Chondrocyte (in vitro differentiated cells): ENCODE results near the gene LCN2. TPM values are rescaled to one million over a fixed set of nuclear protein-coding genes. Genes with fewer than 3 reads are reported as not detected.

Experiments
- DNase-seq: peaks from one replicate; pipeline ENCODE4 v3.0.0; 2021; ENCODE audit warnings: mixed read lengths, low spot score
- H3K27ac Mint-ChIP-seq: one replicate; pipeline ENCODE4 v1.8.0; 2021; ENCODE audit warnings: mild to moderate bottlenecking, moderate library complexity, mixed read lengths; ENCODE audit not compliant: unreplicated experiment
- H3K27me3 Mint-ChIP-seq: 2 replicates; pipeline ENCODE4 v1.8.0; 2021; ENCODE audit warnings: low read depth, mixed read lengths
- H3K36me3 Mint-ChIP-seq: 2 replicates; pipeline ENCODE4 v1.8.0; 2021; ENCODE audit warnings: low read depth, mixed read lengths
- H3K4me1 Mint-ChIP-seq: 2 replicates; pipeline ENCODE4 v1.8.0; 2021; ENCODE audit warnings: low read depth, mild to moderate bottlenecking, mixed read lengths
- H3K4me3 Mint-ChIP-seq: one replicate; pipeline ENCODE4 v1.8.0; 2021; ENCODE audit warnings: mild to moderate bottlenecking, moderate library complexity, mixed read lengths; ENCODE audit not compliant: unreplicated experiment
- H3K9me3 Mint-ChIP-seq: 2 replicates; pipeline ENCODE4 v1.8.0; 2021; ENCODE audit warnings: low read depth, mixed read lengths
- total RNA-seq: library from RNA; stranded (reverse); gene quantifications from 3 replicates; pipeline ENCODE4 v1.2.1, GENCODE V29; 2021
- TF ChIP-seq, protein P1 (sequence below): fragments of 200-600 bp; sonication (generic); IDR thresholded peaks from 2 replicates; pipeline ENCODE4 v1.5.0; 2021; ENCODE audit warnings: antibody characterized with exemption, mild to moderate bottlenecking, moderate library complexity

The LCN2 gene
- total RNA-seq, 1 donor from 2014 or later = not detected

DNA sequence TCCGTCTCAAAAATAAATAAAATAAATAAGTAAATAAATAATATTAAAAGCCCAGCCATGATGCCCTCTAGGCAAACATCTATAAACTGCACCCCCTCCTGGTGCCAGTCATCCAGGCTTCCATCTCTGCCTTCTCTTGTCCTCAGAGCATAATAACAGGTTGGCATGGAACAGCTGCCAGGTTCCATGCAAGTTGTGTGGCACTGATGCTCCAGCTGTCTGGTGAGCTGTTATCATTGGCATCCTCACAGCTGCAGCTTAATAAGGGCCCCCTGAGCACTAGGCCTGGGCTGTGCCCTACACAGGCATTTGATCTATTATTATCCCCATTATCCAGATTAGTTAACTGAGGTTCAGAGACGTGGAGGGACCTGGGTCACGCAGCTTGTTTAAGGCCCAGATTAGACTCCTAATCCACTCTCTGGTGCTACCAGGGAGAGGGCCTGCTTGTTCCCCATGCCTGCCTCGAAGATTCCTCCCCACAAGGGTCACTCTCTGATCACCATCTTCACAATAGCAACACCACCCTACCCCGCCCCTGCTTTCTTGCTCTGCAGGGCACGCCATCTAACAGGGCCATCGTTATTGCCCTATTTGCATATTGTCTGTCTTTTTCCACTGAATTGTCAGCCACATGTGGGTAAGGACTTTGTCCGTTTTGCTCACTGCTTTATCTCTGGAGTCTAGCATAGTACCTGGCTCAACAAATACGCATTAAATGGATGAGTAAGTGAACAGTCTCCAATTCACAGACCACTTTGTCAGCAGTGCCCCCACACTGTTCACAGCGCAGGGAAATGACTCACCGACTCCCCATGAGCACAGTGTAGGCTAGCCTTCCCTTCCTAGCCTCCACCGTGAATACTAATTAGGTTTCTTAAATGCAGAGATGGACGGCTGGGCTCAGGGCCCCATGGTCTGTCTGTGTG lies 52.5 kb downstream of the LCN2 start:
- peak overlapping the region; percentile 77 for H3K27ac Mint-ChIP-seq
- no peaks in the 10 kb centered on the region for H3K36me3 Mint-ChIP-seq
- no peak overlapping the region for H3K4me3 Mint-ChIP-seq
- H3K9me3 Mint-ChIP-seq = no peaks in the 10 kb centered on the region
- no peaks in the 10 kb centered on the region for H3K27me3 Mint-ChIP-seq
- DNase-seq = no peak
- H3K4me1 Mint-ChIP-seq = peaks cover 42% of the 10 kb centered on the region
- TF ChIP-seq, protein P1, sequence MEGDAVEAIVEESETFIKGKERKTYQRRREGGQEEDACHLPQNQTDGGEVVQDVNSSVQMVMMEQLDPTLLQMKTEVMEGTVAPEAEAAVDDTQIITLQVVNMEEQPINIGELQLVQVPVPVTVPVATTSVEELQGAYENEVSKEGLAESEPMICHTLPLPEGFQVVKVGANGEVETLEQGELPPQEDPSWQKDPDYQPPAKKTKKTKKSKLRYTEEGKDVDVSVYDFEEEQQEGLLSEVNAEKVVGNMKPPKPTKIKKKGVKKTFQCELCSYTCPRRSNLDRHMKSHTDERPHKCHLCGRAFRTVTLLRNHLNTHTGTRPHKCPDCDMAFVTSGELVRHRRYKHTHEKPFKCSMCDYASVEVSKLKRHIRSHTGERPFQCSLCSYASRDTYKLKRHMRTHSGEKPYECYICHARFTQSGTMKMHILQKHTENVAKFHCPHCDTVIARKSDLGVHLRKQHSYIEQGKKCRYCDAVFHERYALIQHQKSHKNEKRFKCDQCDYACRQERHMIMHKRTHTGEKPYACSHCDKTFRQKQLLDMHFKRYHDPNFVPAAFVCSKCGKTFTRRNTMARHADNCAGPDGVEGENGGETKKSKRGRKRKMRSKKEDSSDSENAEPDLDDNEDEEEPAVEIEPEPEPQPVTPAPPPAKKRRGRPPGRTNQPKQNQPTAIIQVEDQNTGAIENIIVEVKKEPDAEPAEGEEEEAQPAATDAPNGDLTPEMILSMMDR = peak; percentile 18

DNA sequence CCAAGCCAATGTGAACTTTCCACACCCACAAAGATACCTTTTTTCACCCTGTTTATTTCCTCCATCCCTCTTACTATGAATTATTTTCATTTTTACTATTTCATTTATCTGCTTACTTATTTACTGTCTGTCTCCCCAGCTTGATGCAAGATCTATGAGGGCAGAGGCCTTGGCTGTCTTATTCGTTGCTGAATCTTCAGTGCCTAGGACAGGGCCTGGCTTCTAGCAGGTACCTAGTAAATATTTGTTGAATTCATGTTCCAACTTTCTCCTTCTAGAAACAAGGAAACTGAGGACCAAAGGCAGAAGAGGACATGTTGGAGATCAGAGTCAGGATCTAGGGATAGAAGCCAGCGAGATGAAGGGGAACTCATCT lies 53.4 kb downstream of the LCN2 start:
- no peaks in the 10 kb centered on the region for H3K36me3 Mint-ChIP-seq
- peak overlapping the region; percentile 66 for H3K4me3 Mint-ChIP-seq
- peak overlapping the region; percentile 78 for H3K27ac Mint-ChIP-seq
- H3K27me3 Mint-ChIP-seq = no peaks in the 10 kb centered on the region
- no peak for DNase-seq
- TF ChIP-seq, protein P1 = no peak
- H3K4me1 Mint-ChIP-seq = peaks cover 47% of the 10 kb centered on the region
- no peaks in the 10 kb centered on the region for H3K9me3 Mint-ChIP-seq

Other genes starting within 250 kb of the LCN2 start
- 45.5 to 54.3 TPM (median 47.5 TPM) in 3 replicates for gene ST6GALNAC6, start 249.8 kb upstream of the LCN2 start, total RNA-seq
- gene ST6GALNAC4, start 232.4 kb upstream of the LCN2 start, total RNA-seq = 22.2 to 25.5 TPM (median 24.4 TPM) in 3 replicates
- 1.4 to 4.3 TPM (median 2.7 TPM) in 3 replicates for gene PIP5KL1, start 218.7 kb upstream of the LCN2 start, total RNA-seq
- 26.3 to 28.9 TPM (median 27.8 TPM) in 3 replicates for gene DPM2, start 211.6 kb upstream of the LCN2 start, total RNA-seq
- gene EEIG1, start 168.5 kb upstream of the LCN2 start, total RNA-seq = 39.4 to 63.0 TPM (median 61.8 TPM) in 3 replicates
- 6.8 to 8.8 TPM (median 7.8 TPM) in 3 replicates for gene NAIF1, start 82.1 kb upstream of the LCN2 start, total RNA-seq
- 10.6 to 17.6 TPM (median 15.8 TPM) in 3 replicates for gene SLC25A25, start 81.2 kb upstream of the LCN2 start, total RNA-seq
- gene PTGES2, start 21.7 kb upstream of the LCN2 start, total RNA-seq = 43.5 to 53.6 TPM (median 49.3 TPM) in 3 replicates
- 78.8 to 85.3 TPM (median 80.2 TPM) in 3 replicates for gene BBLN, start 10.8 kb downstream of the LCN2 start, total RNA-seq
- gene CIZ1, start 42.1 kb downstream of the LCN2 start, total RNA-seq = 130 to 147 TPM (median 140 TPM) in 3 replicates
- 87.0 to 127 TPM (median 91.9 TPM) in 3 replicates for gene DNM1, start 53.9 kb downstream of the LCN2 start, total RNA-seq
- gene GOLGA2, start 126.6 kb downstream of the LCN2 start, total RNA-seq = 201 to 243 TPM (median 210 TPM) in 3 replicates
- 29.4 to 33.7 TPM (median 31.7 TPM) in 3 replicates for gene SWI5, start 126.8 kb downstream of the LCN2 start, total RNA-seq
- 19.8 to 22.2 TPM (median 20.8 TPM) in 3 replicates for gene TRUB2, start 173.0 kb downstream of the LCN2 start, total RNA-seq
- gene COQ4, start 173.4 kb downstream of the LCN2 start, total RNA-seq = 19.7 to 37.5 TPM (median 24.5 TPM) in 3 replicates
- gene SLC27A4, start 191.1 kb downstream of the LCN2 start, total RNA-seq = 38.4 to 42.1 TPM (median 41.7 TPM) in 3 replicates
- gene URM1, start 221.9 kb downstream of the LCN2 start, total RNA-seq = 50.5 to 60.6 TPM (median 57.6 TPM) in 3 replicates